ENCODE data around the gene GALNT17.

GALNT17 gene

DNA sequence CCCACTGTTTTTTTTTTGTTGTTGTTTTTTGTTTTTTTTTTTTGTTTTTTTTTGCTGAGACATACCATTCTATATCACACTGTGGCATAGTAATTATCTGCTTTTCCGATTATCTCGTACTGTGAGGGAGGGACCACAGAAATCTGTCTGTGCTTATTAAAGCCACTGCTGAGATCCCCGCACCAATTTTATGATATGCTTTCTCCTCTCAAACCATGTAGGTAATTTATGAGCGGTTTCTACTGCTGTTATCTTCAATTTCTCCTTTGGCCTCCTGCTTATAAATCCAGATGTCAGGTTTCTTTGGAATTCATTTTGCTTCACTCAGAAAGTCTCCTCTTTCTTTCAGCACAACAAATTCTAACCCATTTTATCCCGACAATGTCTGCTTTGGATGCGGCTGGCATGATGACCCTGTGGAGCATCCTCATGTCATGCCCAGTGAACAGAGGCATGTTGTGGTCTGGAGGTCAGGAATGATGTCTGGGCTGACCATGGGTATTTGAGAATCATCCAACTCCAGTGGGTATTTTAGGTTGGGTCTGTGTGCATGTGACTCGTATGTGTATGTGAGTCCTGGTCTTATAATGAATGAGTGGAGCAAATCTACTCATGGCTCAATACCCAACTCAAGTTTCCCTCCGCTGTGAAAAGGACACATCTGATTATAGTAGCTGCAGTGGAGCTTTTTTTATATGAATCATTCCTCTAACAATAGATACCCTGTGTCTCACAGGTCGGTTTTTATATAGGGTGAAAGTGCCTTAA lies 213.4 kb downstream of the GALNT17 start:
- no peak for DNase-seq

DNA sequence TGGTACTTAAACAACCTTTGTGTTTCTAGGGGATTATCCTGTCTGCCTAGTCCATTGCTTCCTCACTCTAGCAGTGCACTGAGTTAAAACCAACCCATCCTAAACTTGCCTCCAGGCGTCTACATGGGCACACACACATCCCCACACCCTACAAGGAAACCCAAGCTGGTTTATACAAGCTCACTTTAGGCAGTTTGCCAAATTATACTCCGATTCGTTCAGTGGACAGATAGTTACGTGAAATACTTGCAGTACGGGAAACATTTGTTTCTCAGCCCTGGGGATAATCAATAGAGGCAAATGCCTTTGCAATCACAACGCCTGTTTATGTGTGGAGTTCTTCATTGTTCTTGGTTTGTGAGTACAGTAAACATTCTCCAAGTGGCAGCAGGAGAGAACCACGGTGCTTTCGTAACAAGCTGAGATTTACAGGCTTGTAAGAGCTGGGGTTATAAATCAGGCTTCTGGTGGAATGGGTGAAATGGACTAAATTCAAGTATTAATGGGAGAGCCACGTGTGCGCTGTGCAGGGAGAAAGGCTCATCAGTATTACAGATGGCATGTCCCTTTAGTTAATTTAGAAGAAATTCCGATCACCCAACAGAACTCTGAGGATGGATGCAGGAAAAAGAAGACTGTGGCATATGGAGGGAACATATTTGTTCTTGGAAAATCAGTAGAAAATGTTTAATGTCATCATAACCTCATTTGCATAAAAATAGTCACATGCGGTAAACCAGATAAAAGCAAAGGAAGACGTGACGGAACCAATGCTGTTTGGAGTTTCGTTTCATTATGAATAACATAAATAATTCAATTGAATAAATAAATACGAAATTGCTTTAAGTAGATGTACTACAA lies 217.1 kb downstream of the GALNT17 start:
- no peak for DNase-seq

DNA sequence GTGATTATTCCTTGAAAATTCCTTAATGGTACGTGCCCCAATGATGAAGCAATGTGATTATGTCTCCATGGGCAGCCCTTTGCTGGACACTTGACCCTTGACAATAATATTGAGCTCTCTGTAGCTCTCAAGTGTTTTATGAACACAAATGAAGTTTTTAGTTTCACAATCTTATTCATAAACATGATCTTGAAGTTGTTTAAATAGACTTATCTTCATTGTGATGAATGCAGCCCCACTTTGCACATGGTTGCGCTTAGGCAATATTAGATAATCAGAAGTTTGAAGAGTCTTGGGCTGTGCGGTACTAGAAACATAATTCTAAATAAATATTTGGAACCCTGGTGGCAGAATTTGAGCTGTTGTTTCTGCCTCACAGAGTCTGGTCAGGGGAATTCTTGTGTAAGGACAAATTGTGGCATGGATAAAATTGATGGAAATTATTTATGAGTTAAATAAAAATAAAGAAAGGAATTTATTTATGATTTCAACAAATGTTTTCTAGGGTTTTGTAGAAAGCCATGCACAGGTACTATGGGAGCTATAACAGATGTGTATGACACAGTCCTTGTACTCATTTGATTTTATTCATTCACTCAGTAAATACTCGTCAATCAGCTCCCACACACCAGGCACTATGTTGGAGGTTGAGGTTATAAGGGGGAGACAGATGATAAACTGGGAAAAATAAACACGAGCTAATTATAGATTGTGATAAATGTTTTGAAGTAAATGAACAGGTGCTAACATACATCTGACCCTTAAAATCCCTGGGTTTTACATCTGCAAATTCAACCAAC lies 217.9 kb downstream of the GALNT17 start:
- no peak for DNase-seq

DNA sequence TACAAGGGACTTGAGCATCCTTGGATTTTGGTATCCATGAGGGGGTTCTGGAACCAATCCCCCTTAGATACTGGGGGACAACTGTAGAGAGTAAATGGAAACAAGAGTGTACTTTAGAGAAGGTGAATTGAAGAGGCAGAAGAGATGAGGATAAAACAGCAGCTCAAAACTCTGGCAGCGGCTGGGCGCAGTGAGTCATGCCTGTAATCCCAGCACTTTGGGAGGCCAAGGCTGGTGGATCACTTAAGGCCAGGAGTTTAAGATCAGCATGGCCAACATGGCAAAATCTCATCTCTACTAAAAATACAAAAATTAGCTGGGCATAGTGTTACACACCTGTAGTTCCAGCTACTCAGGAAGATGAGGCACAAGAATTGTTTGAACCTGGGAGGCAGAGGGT lies 218.7 kb downstream of the GALNT17 start:
- no peak for DNase-seq

DNA sequence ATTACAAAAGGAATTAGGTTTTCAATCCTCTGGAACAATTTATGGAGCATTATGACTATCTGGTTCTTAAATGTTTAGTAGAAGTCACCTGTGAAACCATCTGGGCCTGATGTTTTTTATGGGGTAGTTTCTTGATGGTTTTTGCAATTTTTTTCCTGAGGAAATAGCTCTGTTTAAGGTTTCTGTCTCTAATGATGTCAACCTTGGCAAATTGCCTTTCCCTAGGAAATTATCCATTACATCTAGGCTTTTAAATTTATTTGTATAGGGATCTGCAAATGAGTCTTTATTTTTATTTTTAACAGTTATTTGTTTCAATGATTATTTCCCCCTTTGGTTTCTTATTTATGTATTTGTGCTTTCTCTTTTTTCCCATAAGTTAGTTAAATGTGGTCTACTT lies 222.8 kb downstream of the GALNT17 start:
- no peak for DNase-seq

DNA sequence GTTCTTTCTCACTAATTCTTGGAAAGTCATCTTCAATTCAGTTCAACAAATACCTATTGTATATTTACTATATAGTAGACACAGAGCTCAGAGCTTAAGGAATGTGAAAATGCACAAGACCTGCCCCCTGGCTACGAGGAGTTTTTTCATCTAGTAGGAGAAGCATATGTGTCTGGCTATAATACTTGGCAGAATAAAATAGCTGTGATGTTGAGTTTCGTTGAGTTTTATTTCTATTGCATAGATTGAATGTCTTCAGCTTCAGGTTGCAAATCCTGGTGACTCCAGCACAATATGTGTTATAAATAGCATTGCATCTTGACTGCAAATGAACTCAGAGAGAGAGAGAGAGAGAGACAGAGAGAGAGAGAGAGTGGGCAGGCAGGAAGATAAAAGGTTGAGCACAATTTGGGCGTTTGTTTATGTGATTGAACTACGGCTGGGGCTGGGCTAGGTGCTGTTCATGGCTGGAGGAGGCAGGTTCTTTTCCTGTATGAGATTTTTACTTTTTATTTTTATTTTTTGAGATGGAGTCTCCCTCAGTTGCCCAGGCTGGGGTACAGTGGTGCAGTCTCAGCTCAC lies 229.6 kb downstream of the GALNT17 start:
- no peak for DNase-seq

DNA sequence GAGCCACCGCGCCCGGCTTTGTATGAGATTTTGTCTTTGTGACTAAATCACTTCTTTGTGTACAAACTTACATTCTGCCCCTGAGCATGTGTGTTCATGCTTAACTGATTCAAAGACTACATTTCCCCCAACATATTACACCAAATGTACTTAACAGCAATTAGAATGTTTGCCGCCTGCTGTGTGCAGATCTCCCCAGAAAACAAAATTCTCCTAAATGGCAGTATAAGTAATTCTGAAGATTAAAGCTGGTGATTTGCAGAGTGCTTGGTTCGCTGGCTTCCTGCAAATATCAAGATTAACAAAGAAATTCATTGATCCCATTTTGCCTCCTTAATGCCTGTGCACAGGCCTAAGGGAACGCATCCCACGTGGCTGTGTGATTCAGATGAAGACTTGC lies 230.3 kb downstream of the GALNT17 start:
- no peak for DNase-seq

DNA sequence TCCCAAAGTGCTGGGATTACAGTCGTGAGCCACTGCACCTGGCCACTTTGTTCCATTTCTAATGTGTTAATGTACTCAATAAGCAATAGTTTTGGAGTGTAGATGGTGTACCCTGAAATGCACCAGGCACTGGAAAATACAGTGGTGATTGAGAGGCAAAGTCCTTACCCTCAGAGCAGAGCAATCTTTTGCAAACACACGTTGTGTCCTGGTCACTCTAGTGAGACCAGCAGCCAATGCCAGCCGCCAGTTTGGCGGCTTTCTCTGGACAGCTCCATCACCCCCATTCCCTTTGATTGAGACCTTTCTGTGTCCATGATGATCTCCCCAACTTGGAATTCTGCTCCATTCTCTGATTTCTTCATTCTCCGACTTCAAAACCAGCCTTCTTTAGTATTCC lies 231.3 kb downstream of the GALNT17 start:
- DNase-seq, result no peak

DNA sequence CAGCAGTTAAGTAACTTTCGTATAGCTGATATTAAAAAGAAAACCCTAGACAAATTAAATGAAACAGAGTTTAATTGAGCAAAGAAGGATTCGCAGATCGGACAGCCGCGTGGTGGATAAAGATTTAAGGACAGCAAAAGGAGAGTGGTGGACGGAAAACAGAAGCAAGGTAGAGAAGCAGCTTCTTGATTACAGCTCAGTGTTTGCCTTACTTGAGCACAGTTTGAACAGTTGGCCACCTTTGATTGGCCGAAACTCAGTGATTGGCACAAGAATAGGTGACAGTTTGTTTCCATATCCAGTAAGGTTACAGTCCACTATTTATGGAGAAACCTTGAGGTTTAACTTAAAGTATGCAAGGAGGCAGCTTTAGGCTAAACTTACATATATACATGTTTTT lies 231.7 kb downstream of the GALNT17 start:
- DNase-seq, result no peak

DNA sequence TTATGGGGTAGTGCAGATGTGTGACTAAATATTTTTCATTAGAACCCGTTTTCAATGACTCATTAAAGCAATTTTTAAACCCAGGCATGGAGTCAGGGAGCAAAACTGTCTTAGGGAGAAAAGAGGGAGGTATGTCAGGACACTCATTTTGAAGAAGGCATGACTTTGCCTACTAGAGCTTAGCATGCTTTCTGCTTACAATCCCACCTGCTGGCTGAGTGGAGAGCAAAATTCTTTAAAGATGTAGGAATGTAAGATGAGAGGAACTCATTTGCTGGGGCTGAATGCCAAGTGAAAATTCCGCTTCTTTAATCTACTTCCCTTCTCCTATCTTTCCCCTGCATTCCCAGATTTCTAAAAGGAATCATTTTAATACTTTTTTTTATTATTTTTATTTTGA lies 232.6 kb downstream of the GALNT17 start:
- DNase-seq, result no peak

DNA sequence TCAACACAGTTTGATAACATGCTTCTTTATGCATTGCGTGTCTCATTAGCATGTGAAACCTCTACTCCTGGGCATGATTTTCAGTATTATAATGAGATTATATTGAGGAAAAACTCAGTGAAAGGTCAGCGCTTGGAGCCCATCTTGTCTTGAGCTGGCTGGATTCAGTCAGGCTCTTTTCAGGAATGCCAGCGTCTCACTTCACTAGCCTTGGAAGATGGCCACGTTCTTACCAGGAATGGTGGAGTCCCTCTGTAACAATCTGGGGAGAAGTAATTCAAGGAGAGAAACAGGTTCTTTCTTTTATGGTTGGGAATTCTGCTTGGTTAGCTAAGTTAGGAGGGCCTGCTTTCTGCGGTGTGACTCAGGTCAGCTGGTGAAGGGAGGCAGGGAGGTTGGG lies 241.0 kb downstream of the GALNT17 start:
- DNase-seq, result no peak

DNA sequence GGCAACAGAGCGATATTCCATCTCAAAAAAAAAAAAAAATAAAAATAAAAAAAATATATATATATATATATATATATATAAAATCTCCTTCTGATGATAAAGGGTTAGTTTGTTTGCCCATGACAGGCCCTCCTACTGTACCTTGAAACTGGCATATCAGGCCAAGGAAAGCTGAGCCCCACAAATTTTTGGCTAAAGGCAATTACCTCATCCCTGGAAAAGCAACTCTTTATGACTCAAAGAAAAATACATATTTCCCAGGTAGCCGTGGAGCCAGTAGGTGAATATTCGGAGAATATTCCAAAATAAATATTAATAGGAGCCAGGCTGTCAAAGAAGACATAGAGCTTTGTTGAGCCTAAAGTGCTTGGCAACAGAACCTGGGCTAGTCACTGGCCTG lies 245.1 kb downstream of the GALNT17 start:
- DNase-seq, result no peak

DNA sequence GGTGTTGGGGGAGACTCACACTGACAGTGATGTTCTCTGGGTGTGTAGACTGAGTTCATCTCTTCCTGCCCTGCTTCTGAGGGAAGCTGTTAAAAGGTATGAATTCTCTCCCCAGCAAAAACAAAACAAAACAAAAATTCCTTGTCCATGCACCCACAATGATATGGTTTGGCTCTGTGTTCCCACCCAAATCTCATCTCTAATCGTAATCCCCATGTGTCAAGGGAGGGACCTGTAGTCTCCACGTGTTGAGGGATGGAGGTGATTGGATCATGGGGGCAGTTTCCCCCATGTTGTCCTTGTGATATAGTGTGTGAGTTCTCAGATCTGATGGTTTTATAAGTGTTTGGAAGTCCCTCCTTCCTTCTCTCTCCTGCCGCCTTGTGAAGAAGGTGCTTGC lies 245.5 kb downstream of the GALNT17 start:
- no peak for DNase-seq

DNA sequence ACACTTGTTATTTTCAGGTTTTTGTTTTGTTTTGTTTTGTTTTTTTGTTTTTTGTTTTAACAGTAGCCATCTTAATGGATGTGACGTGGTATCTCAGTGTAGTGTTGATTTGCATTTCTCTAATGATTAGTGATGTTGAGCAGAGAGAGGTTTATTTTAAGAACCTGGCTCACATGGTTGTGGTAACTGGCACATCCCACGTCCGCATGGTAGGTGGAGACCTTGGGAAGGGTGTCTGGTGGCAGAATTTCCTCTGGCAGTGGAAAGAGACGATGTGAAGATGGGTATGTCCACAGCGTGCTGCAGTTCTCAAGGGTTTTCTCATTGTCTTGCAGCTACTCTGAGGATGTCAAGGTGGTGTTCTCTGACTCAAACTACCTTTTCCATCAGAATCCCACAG lies 252.2 kb downstream of the GALNT17 start:
- no peak for DNase-seq

DNA sequence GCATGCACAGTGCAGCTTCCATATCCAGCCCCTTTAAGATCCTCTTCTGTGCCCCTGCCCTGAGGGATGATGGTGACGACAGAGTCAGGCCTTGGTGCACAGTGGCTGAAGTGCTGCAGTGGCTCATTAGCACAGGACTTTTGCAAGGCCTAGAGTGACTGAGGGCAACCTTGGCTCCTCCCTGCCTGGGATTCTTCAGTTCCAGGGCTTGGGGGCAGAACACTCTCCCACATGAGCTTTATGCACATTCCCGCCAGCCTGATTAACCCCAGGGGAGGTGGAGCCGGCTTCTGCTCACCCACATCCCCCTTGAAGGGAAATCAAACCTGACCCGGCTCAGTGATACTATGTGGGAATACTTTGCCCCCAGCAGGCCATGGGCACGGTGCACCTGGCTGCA lies 253.4 kb downstream of the GALNT17 start:
- DNase-seq, result no peak

DNA sequence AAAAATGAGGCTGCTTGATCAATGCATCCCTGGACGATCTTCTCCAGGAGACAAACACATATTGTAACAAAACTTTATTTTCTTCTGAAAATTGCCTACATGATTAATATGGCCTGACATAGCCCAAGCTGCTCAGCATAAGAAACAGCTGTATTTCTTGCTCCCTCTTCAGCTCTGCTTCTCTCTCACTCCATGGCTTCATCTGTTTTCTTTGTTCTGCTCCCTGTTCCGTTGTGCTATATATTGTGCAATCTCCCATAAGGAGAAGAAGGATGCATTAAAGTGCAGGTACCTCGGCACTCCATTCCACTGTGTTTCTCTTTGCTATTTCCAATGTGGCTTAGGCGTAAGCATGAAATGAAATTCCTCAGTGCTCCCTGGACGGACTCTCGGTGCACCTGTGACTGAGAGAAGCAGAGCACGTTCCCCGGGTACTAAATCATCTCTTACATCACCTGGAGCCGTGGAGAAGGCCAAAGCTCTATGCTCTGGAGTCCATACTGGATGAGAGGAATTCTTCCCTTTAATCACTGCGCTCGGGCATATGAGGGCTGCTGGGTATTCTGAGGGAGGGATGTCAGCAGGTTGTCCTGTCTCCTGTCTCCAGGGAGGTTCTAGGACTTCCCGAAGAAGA lies 254.3 kb downstream of the GALNT17 start:
- no peak for DNase-seq

DNA sequence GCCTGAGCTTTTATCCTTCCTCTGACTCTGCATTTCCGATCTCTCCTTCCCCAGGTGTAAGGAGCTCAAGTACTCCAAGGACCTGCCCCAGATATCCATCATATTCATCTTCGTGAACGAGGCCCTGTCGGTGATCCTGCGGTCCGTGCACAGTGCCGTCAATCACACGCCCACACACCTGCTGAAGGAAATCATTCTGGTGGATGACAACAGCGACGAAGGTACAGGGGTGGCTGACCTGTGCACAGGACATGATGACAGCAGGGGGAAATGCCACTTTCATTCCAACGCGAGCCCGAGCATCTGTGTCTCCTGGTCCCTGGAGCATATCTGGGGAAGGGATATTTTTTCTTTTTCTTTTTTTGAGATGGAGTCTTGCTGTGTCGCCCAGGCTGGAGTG lies 256.2 kb downstream of the GALNT17 start:
- DNase-seq, result no peak

DNA sequence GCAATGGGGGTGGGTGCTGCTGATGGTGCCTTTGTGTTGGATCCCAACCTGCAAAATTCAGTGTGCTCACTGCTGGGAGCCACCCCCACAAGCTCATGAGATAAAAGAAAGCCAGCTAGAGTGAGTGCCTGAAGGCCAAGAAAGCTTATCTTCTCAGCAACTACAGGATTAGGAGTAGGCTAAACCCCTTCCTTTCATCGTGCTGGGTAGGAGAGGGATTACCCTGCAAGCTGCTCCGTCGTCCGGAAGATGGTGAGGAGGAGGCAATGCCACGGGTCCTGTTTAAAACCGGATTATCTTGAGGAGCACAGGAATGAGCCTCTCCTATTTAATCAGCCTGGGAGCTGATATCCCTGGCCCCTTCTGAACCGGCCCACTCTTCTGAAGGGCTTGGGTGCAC lies 258.0 kb downstream of the GALNT17 start:
- DNase-seq, result no peak

DNA sequence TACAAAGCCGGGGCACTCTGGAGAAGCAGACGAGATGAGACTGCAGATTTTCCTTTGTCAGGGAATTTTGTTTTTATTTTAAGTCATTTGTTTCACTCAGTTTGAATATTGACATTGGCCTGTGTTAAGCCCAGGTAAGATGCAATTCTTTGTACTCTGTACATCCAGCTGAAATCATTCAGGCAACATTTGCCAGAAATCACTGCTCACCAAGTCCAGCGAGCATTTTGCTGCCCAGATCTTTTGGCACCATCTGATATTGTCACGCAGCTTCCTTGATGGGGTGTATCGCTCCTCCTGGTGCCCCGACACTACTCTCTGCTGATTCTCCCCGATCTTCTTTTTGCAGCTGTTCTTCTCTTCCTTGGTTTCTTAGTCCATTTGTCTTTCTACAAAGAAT lies 261.7 kb downstream of the GALNT17 start:
- no peak for DNase-seq

DNA sequence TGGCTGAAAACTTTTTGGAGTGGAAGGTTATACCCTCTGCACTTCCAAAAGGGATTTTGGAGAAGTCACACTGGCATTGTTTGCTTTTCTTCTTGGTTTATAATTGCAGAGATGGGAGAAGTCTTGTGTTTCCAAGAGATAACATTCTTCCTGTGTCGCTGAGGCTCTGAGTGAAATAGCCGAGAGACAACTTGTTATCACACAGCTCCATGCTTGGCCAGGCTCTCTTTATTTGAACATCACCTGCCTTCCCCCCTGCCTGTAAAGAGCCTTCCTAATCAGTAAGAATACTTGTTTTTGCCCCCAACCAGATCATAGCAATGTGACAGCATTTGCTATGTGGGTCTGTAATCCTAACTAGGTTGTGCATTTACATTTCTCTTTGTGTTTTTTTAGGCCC lies 270.7 kb downstream of the GALNT17 start:
- DNase-seq, result no peak

DNA sequence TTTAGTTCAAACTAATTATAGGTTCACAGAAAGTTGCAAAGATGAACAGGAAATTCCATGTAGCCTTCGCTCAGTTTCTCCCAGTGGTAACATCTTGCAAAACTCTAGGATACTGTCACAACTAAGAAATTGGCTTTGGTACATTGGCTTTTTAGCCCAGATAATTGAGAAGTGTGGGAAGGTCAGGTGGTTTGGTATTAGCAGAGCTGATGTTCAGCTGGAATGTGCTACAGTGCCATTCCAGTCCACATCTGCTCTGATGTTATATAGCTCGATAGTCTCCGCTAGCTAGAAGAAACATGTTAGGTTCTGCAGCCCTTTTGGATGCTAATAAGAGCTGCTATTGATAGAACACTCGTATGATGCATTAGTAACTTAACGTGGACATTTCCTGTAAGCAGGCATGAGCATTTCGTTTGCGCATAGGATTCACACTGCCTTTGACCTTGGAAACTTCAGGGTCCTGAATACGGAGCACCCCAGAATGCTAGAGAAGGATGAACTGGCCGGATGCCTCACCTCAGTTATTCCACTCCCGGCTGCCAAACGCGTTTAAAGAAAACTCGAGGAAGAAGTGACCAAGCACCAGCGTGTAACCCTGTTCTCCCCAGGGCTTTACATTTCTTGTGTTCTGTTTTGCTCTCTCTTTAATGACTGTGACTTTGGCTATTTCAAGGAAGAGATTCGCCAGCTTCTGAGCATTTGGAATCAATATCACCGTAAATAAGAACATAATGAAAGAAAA lies 271.4 kb downstream of the GALNT17 start:
- DNase-seq, result no peak
